Measurements from ENCODE around the gene GFRA3.
A peak's percentile ranks its signal among the peaks of the same experiment; 100 is the strongest.

The GFRA3 gene

GRCh38 chr5:138216799-138217198 lies 57.6 kb downstream of the GFRA3 start:
- TF ChIP-seq EZH2phosphoT487 (IDR thresholded peaks at IDR 0.05; ENCODE audit: low read depth), result no peak
- no peak for TF ChIP-seq CTCF (IDR thresholded peaks at IDR 0.05; ENCODE audit: low read depth, low read length)
- H3K4me1 ChIP-seq (ENCODE audit: low read length), result peaks cover 3% of the 10 kb centered on the region; the same call in 1 of the 2 replicates
- no peak overlapping the region for H3K9ac ChIP-seq (ENCODE audit: low read length)
- H3K79me2 ChIP-seq (ENCODE audit: low read length), result peaks cover 14% of the 10 kb centered on the region
- H3K36me3 ChIP-seq (replicated peaks; ENCODE audit: low read depth, low read length), result no peaks in the 10 kb centered on the region
- H3K4me2 ChIP-seq (ENCODE audit: low read length), result no peak overlapping the region
- H2AFZ ChIP-seq (ENCODE audit: low read depth, low read length), result no peak overlapping the region
- H3K27ac ChIP-seq (ENCODE audit: low read length), result no peak overlapping the region
- no peaks in the 10 kb centered on the region for H4K20me1 ChIP-seq (ENCODE audit: insufficient read depth, low read length)
- no peaks in the 10 kb centered on the region for H3K9me3 ChIP-seq (ENCODE audit: insufficient read depth, low read length)
- no peaks in the 10 kb centered on the region for H3K27me3 ChIP-seq (ENCODE audit: low read depth, low read length)
- no peak overlapping the region for H3K4me3 ChIP-seq (ENCODE audit: low read length)

DNA sequence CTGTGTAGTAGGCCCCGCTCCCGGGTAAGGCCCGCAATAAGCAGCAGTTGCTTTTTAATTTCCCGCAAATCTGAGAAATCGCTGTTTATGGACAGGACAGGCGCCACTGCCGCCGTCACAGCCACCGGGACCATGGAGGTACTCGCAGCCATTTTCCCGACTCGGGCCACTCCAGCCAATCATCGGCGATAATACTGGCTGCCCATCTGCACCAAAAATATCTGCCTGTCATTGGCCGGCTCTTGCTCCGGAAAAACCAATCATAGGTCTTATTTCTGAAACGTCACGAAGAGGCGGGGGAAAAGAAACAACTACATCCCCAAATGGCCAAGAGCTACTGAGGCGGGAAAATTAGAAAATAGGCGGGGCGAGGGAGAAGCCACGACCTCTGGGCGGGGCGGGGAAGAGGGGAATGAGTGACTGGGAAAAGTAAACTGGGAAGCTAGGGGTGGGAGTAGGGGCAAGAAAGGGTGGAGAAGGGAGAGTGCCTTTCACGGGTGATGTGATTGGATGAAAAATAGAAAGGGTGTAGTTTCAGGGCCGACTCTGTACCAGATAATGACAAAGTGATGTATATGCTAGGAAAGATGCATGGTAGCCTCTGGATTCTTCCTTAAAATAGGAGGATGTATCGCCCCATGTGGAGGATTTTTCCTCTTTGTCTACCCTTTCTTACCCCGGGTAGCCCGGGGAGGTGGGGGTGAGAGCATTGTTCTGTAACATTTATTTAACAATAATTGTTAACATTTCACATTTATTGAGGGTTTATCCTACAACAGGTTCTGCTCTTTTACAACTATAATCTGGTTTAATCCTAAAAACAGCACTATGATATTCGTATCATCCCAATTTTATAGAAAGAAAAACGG lies 61.0 kb downstream of the GFRA3 start, which contains the start of gene CDC23:
TSS of gene CDC23 (minus strand) at position 163 of the 869 bp plus-strand sequence. CDS start at position 152, 11 bp downstream.
- Histone ChIP-seq H3K27ac (ENCODE audit: low read length) (peak within 1 kb of the TSS; percentile 60), H3K9me3 (ENCODE audit: insufficient read depth, low read length) (no peaks in the 10 kb centered on the region), H3K9ac (ENCODE audit: low read length) (peak within 1 kb of the TSS; percentile 84), H3K4me1 (ENCODE audit: low read length) (peaks cover 4% of the 10 kb centered on the region; the same call in 1 of the 2 replicates), H3K4me2 (ENCODE audit: low read length) (peak within 1 kb of the TSS; percentile 81), H2AFZ (ENCODE audit: low read depth, low read length) (peak within 1 kb of the TSS; percentile 86), H3K27me3 (ENCODE audit: low read depth, low read length) (no peaks in the 10 kb centered on the region), H3K79me2 (ENCODE audit: low read length) (peaks cover 44% of the 10 kb centered on the region), H4K20me1 (ENCODE audit: insufficient read depth, low read length) (no peaks in the 10 kb centered on the region), H3K4me3 (ENCODE audit: low read length) (peak within 1 kb of the TSS; percentile 95), H3K36me3 (replicated peaks; ENCODE audit: low read depth, low read length) (no peaks in the 10 kb centered on the region)
- TF ChIP-seq CTCF (IDR thresholded peaks at IDR 0.05; ENCODE audit: low read depth, low read length) (no peak), EZH2phosphoT487 (IDR thresholded peaks at IDR 0.05; ENCODE audit: low read depth) (no peak)

DNA sequence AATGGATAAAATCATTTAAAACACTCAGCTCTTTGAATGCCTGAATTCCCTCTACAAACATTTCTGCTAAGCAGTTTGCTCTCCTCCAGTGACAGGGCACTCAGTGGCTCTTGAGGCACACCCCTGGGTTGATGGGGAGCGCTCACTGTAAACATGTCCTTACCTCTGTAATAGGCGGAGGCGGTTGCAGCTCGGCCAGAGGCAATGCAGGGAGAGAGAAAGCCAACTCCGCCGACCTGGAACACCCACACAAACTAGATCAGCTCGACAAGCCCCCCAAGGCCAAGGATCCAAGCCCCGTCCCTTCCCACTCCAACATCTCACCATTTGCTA lies 61.6 kb downstream of the GFRA3 start:
- Histone ChIP-seq H3K4me1 (ENCODE audit: low read length) (peaks cover 4% of the 10 kb centered on the region; the same call in 1 of the 2 replicates), H4K20me1 (ENCODE audit: insufficient read depth, low read length) (no peaks in the 10 kb centered on the region), H3K27me3 (ENCODE audit: low read depth, low read length) (no peaks in the 10 kb centered on the region), H3K4me3 (ENCODE audit: low read length) (peak overlapping the region; percentile 95), H3K4me2 (ENCODE audit: low read length) (peak overlapping the region; percentile 81), H3K9me3 (ENCODE audit: insufficient read depth, low read length) (no peaks in the 10 kb centered on the region), H3K79me2 (ENCODE audit: low read length) (peaks cover 49% of the 10 kb centered on the region), H2AFZ (ENCODE audit: low read depth, low read length) (peak overlapping the region; percentile 84; the same call in 1 of the 2 replicates), H3K27ac (ENCODE audit: low read length) (peak overlapping the region; percentile 36), H3K36me3 (replicated peaks; ENCODE audit: low read depth, low read length) (no peaks in the 10 kb centered on the region), H3K9ac (ENCODE audit: low read length) (peak overlapping the region; percentile 84)
- TF ChIP-seq CTCF (IDR thresholded peaks at IDR 0.05; ENCODE audit: low read depth, low read length) (no peak), EZH2phosphoT487 (IDR thresholded peaks at IDR 0.05; ENCODE audit: low read depth) (no peak)

DNA sequence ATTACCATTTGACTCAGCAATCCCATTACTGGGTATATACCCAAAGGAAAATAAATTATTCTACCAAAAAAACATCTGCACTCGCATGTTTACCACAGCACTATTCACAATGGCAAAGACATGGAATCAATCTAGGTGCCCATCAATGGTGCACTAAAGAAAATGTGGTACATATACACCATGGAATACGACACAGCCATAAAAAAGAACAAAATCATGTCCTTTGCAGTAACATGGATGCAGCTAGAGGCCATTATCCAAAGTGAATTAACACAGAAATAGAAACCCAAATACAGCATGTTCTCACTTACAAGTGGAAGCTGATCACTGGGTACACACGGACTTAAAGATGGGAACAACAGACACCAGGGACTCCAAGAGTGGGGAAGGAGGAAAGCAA lies 63.4 kb downstream of the GFRA3 start:
- H3K4me3 ChIP-seq (ENCODE audit: low read length), result no peak overlapping the region
- H3K9ac ChIP-seq (ENCODE audit: low read length), result no peak overlapping the region
- no peaks in the 10 kb centered on the region for H4K20me1 ChIP-seq (ENCODE audit: insufficient read depth, low read length)
- no peaks in the 10 kb centered on the region for H3K27me3 ChIP-seq (ENCODE audit: low read depth, low read length)
- no peaks in the 10 kb centered on the region for H3K9me3 ChIP-seq (ENCODE audit: insufficient read depth, low read length)
- no peak overlapping the region for H3K27ac ChIP-seq (ENCODE audit: low read length)
- no peak overlapping the region for H2AFZ ChIP-seq (ENCODE audit: low read depth, low read length)
- H3K36me3 ChIP-seq (replicated peaks; ENCODE audit: low read depth, low read length), result peaks cover 2% of the 10 kb centered on the region
- peaks cover 52% of the 10 kb centered on the region for H3K79me2 ChIP-seq (ENCODE audit: low read length)
- H3K4me2 ChIP-seq (ENCODE audit: low read length), result no peak overlapping the region
- no peak for TF ChIP-seq CTCF (IDR thresholded peaks at IDR 0.05; ENCODE audit: low read depth, low read length)
- TF ChIP-seq EZH2phosphoT487 (IDR thresholded peaks at IDR 0.05; ENCODE audit: low read depth), result no peak
- peaks cover 4% of the 10 kb centered on the region; the same call in 1 of the 2 replicates for H3K4me1 ChIP-seq (ENCODE audit: low read length)

Data from OCI-LY3 (cell line).